OCI-LY3 (cell line): ENCODE results near the gene SCARF1.

Experiments used
- CTCF ChIP-seq: fragments of 200-600, 300-600 bp; sonication (generic); IDR thresholded peaks from 2 replicates; pipeline ENCODE4 v1.5.1; 2014; ENCODE audit warnings: antibody characterized with exemption, low read length, low read depth
- EZH2phosphoT487 ChIP-seq: fragments of 200-600 bp; shearing (Covaris generic); IDR thresholded peaks from 2 replicates; pipeline ENCODE4 v1.6.1; 2018; ENCODE audit warnings: antibody characterized with exemption, mixed run types, low read depth

- TF ChIP-seq CTCF (no peak), EZH2phosphoT487 (no peak)
Measured at GRCh38 chr17:1597861-1598342, 47.6 kb downstream of the SCARF1 start.
